NCI-H2107 treated with DMSO at 0.1 percent for 48 hours (cell line): Measurements from ENCODE around the gene CCDC106.

Experiments
- DNase-seq: peaks from one replicate; lab custom pipeline; 2025; ENCODE audit not compliant: unreplicated experiment; lab: John Stamatoyannopoulos, UW

The CCDC106 gene

GRCh38 chr19:55694656-55695491, 46.9 kb downstream of the CCDC106 start:
- no peak for DNase-seq

GRCh38 chr19:55695511-55696290, 47.7 kb downstream of the CCDC106 start:
- DNase-seq, result no peak

GRCh38 chr19:55696301-55697068, 48.5 kb downstream of the CCDC106 start:
- no peak for DNase-seq

GRCh38 chr19:55697069-55697440, 49.0 kb downstream of the CCDC106 start:
- no peak for DNase-seq

- no peak for DNase-seq
Observed at GRCh38 chr19:55697698-55698097, 49.7 kb downstream of the CCDC106 start.

- no peak for DNase-seq
Observed at GRCh38 chr19:55698256-55698655, 50.2 kb downstream of the CCDC106 start.

- no peak for DNase-seq
Observed at GRCh38 chr19:55699221-55699620, 51.2 kb downstream of the CCDC106 start.

GRCh38 chr19:55700813-55701212, 52.8 kb downstream of the CCDC106 start:
- no peak for DNase-seq

GRCh38 chr19:55702131-55702627, 54.2 kb downstream of the CCDC106 start:
- DNase-seq, result no peak
